ENCODE measurements around the gene TUBB2A. TPM values are rescaled to one million over a fixed set of nuclear protein-coding genes. Genes with fewer than 3 reads are reported as not detected.
"Not testable (repeated sequence)": the region's sequence is repeated elsewhere in the genome, so short reads cannot be mapped to it uniquely, and the experiment has no call there.

The TUBB2A gene
- total RNA-seq, 1 donor, result 45.5 TPM

DNA sequence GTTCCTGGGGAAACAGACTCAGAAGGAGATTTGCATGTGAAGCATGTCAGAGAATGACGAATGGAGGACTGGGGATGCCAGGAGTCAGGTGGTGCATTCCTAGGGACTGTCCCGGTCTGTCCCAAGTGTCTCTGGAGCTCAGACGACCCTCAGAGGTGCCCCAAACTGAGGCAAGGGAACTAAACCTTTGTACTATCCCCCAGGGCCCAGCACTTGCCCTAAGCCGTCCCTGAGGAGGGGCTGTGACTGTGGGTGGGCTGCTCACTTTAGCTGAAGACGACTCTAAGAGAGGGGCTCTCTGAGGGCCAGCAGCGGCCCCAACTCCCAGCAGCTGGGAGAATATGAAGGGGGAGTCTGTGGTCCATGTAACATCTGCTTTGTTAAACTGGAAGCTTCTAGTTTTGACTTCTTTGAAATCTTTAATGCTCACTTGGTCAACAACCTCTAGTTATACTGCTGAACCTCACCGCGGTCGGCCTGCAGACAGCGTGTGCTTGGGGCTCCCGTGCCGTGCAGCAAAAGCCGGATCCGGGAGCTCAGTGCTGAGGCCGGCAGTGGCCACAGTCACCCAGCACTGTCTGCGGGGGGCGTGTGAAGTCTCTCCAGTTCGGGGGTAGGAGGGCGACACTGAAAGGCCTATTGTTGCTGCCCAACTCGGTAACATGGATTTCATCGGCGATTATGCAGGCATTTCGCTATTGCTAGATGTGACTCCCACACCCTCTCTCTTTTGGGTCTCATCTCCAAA, 35.9 kb upstream of the TUBB2A start:
- TF ChIP-seq, protein P1, sequence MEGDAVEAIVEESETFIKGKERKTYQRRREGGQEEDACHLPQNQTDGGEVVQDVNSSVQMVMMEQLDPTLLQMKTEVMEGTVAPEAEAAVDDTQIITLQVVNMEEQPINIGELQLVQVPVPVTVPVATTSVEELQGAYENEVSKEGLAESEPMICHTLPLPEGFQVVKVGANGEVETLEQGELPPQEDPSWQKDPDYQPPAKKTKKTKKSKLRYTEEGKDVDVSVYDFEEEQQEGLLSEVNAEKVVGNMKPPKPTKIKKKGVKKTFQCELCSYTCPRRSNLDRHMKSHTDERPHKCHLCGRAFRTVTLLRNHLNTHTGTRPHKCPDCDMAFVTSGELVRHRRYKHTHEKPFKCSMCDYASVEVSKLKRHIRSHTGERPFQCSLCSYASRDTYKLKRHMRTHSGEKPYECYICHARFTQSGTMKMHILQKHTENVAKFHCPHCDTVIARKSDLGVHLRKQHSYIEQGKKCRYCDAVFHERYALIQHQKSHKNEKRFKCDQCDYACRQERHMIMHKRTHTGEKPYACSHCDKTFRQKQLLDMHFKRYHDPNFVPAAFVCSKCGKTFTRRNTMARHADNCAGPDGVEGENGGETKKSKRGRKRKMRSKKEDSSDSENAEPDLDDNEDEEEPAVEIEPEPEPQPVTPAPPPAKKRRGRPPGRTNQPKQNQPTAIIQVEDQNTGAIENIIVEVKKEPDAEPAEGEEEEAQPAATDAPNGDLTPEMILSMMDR (IDR thresholded peaks at IDR 0.05; ENCODE audit: insufficient read depth, low read length), result no peak
- DNase-seq (ENCODE audit: low read depth), result no peak
- no peak overlapping the region for H3K4me3 ChIP-seq (ENCODE audit: low read depth, low read length)

DNA sequence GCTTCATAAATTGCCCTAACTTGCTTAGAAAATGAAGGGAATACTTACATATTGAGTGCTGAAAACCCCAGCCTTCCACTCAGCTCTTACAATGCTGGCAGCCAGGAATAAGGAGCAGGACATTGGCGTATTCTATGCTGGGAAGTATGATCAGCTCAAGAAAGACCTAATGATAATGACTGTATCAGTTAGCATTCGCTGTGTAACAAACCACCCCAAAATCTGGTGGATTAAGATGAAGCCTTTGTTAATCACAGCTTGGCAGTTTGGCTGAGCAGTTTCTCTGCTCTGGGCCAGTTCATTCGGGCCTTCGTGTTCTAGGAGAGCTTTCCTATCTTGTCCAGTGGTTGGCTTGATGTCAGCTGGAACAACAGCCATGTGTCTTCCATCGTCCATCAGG, 33.4 kb upstream of the TUBB2A start:
- TF ChIP-seq, protein P1 (IDR thresholded peaks at IDR 0.05; ENCODE audit: insufficient read depth, low read length), result no peak
- DNase-seq (ENCODE audit: low read depth), result no peak
- no peak overlapping the region for H3K4me3 ChIP-seq (ENCODE audit: low read depth, low read length)

DNA sequence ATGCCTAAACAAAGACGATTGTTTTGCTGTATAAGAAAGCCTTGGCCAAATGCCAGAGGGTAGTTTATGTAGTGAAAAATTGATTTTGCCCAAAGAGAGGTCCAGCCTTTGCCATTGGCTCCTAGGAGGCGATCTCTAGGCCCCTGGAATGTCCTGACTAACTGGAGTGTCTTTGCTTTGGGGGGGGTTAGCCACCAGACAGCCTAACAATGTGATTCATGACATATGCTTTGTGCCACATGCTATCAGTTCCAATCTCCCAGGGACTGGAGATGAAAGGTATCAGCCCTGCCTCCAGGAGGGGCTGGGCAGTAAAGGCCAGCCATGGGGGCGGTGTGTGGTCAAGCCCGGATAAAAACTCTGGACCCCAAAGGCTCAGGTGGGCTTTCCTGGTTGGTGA, 32.7 kb upstream of the TUBB2A start:
- DNase-seq (ENCODE audit: low read depth), result no peak
- TF ChIP-seq, protein P1 (IDR thresholded peaks at IDR 0.05; ENCODE audit: insufficient read depth, low read length), result no peak
- no peak overlapping the region for H3K4me3 ChIP-seq (ENCODE audit: low read depth, low read length)

DNA sequence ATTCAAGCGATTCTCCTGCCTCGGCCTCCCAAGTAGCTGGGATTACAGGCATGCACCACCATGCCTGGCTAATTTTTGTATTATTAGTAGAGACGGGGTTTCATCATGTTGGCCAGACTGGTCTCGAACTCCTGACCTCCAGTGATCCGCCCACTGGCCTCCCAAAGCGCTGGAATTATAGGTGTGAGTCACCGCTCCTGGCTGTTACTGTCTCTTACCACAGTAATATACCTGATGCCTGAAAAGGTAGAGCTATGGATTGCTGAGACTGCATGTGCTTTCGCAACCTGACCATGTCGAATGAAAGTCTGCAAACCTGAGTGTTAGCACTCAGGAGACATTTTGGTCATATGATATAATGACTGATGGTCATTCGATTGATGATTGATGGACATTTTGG, 31.8 kb upstream of the TUBB2A start:
- DNase-seq (ENCODE audit: low read depth); H3K4me3 ChIP-seq (ENCODE audit: low read depth, low read length): not testable (repeated sequence)

DNA sequence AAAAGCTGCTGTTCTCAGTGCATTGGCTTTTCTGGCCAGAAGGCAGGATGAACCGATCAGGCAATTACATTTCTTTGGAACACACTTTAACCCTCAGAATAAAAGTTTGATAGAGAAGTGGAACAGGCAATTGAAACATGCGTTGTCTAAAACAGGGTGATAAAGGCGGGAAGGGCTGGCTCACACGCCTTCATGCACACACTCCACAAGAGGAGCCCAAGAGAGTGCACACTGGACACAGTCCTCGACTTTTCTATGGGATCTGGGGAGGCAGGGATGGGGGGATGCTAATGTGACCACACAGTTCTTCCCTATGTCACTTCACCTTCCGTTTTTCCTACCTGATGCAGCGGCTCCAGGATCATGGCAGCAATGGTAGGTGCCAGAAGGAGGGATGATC, 30.9 kb upstream of the TUBB2A start:
- TF ChIP-seq, protein P1 (IDR thresholded peaks at IDR 0.05; ENCODE audit: insufficient read depth, low read length), result no peak
- no peak overlapping the region for H3K4me3 ChIP-seq (ENCODE audit: low read depth, low read length)
- DNase-seq (ENCODE audit: low read depth), result no peak

DNA sequence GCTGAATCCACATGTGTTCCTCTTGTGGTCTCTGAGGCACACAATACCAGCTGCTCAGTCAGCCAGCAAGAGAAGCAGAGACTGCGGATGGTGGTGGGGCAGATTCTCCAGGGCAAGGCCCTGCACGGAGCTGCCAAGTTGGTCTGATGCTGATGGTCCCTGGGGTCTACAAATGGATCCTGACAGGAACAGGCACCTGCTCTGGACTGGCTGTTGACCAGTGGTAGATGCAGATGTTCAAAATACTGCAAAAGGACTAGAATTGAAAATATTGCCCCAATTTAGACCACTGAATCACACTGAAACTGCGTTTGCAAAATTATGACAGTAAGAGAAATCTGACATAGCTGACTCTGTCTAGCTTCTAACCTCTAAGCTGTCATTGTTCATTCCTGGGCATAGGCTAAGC, 29.6 kb upstream of the TUBB2A start:
- TF ChIP-seq, protein P1 (IDR thresholded peaks at IDR 0.05; ENCODE audit: insufficient read depth, low read length), result no peak
- no peak for DNase-seq (ENCODE audit: low read depth)

DNA sequence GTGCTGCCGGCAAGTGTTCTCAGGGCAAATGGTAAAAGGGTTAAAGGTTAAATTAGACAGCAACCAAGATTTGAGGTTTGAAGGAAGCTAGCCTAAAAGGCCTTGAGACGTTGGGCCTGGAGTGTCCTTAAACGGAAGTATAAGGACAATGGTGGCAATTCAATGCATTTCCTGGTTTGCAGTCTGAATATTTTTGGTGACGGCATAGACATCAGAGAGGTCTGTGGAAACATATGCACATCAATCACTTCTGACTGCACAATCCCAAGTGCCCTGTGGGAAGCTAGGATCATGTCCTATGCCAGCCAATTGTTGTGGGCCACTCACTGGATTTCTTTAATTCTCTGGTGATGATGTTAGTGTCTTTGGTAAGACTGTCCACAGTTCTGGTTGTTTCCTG, 25.7 kb upstream of the TUBB2A start:
- no peak for DNase-seq (ENCODE audit: low read depth)
- TF ChIP-seq, protein P1 (IDR thresholded peaks at IDR 0.05; ENCODE audit: insufficient read depth, low read length), result no peak
- H3K4me3 ChIP-seq (ENCODE audit: low read depth, low read length), result no peak overlapping the region

More for the DNA sequence above, 29.6 kb upstream of the TUBB2A start:
- no peak overlapping the region for H3K4me3 ChIP-seq (ENCODE audit: low read depth, low read length)

Data from fibroblast of the aortic adventitia (primary cell).